Measurements from ENCODE around the gene DAND5. TPM values are rescaled to one million over a fixed set of nuclear protein-coding genes. Genes with fewer than 3 reads are reported as not detected.

DAND5 gene
- total and polyA plus RNA-seq, 9 of the 15 experiments (the other 6 are each of a cell fraction or from before 2014, with no cell fraction given) = 0.22 to 0.83 (median 0.60) TPM

DNA sequence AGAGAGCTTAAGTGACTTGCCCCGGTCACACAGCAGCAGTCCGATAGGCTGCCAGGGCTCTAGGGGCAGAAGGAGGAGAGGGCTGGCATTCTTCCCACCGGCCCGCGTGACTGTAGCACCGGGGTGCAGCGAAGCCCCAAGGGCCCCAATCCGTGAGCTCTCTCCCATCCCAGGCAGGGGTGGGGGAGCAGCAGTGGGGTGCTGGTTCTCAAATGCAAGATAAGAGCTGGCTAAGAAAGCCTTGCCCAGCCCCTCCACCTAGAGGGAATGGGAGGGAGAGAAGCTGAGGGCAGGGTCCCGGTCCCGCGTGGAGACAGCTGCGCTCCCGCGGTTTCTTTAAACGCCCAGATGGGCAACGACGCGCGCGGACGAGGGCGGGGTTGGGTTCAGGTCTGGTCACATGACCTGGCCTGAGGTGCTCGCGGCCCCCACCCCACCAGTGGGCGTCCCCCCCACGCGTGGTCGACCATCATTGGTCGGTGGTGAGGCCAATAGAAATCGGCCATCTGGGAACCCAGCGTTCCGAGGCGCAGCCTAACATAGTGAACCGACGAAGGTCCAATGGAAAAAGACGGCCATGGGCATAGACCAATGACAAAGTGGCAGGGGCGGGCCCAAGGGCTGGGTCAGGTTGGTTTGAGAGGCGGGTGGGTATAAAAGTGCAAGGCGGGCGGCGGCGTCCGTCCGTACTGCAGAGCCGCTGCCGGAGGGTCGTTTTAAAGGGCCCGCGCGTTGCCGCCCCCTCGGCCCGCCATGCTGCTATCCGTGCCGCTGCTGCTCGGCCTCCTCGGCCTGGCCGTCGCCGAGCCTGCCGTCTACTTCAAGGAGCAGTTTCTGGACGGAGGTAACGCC, 31.2 kb upstream of the DAND5 start, which contains the start of gene CALR (continued):
- no peak for TF ChIP-seq ID3 (CRISPR knock-in tag; IDR thresholded peaks at IDR 0.05)
- TF ChIP-seq ID3 (tag; IDR thresholded peaks at IDR 0.05) = peak; percentile 68
- TF ChIP-seq CSDE1 (IDR thresholded peaks at IDR 0.05) = peak in 1 of 2 experiments; percentile 11; a peak in 1 of 4 replicates
- TF ChIP-seq E2F1 (CRISPR knock-in tag; IDR thresholded peaks at IDR 0.05) = no peak
- TF ChIP-seq DMBX1 (CRISPR knock-in tag; IDR thresholded peaks at IDR 0.05; ENCODE audit: borderline replicate concordance) = 0 out of 2 replicates have a peak, but pooled peaks have one; percentile 12
- TF ChIP-seq RFX7 (CRISPR knock-in tag; IDR thresholded peaks at IDR 0.05) = no peak
- no peak for TF ChIP-seq E4F1 (CRISPR knock-in tag; IDR thresholded peaks at IDR 0.05; ENCODE audit: borderline replicate concordance)
- TF ChIP-seq ILK (tag; IDR thresholded peaks at IDR 0.05; ENCODE audit: borderline replicate concordance, low read depth) = no peak
- no peak for TF ChIP-seq ZNF146 (CRISPR knock-in tag; IDR thresholded peaks at IDR 0.05; ENCODE audit: unreplicated experiment)
- no peak for TF ChIP-seq PHTF2 (CRISPR knock-in tag; IDR thresholded peaks at IDR 0.05)
- TF ChIP-seq, protein P1, sequence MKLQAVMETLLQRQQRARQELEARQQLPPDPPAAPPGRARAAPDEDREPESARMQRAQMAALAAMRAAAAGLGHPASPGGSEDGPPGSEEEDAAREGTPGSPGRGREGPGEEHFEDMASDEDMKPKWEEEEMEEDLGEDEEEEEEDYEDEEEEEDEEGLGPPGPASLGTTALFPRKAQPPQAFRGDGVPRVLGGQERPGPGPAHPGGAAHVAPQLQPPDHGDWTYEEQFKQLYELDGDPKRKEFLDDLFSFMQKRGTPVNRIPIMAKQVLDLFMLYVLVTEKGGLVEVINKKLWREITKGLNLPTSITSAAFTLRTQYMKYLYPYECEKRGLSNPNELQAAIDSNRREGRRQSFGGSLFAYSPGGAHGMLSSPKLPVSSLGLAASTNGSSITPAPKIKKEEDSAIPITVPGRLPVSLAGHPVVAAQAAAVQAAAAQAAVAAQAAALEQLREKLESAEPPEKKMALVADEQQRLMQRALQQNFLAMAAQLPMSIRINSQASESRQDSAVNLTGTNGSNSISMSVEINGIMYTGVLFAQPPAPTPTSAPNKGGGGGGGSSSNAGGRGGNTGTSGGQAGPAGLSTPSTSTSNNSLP (IDR thresholded peaks at IDR 0.05; ENCODE audit: borderline replicate concordance, low read depth, low read length) = no peak
- TF ChIP-seq ZNF140 (CRISPR knock-in tag; IDR thresholded peaks at IDR 0.05) = no peak
- TF ChIP-seq KLF13 (tag; IDR thresholded peaks at IDR 0.05; ENCODE audit: borderline replicate concordance, low read depth) = peak; percentile 90; the same call in 1 of the 2 replicates
- no peak for TF ChIP-seq KAT2B (IDR thresholded peaks at IDR 0.05; ENCODE audit: low read depth, low read length)
- no peak for TF ChIP-seq NFRKB (IDR thresholded peaks at IDR 0.05; ENCODE audit: low read depth)
- TF ChIP-seq, protein P2, sequence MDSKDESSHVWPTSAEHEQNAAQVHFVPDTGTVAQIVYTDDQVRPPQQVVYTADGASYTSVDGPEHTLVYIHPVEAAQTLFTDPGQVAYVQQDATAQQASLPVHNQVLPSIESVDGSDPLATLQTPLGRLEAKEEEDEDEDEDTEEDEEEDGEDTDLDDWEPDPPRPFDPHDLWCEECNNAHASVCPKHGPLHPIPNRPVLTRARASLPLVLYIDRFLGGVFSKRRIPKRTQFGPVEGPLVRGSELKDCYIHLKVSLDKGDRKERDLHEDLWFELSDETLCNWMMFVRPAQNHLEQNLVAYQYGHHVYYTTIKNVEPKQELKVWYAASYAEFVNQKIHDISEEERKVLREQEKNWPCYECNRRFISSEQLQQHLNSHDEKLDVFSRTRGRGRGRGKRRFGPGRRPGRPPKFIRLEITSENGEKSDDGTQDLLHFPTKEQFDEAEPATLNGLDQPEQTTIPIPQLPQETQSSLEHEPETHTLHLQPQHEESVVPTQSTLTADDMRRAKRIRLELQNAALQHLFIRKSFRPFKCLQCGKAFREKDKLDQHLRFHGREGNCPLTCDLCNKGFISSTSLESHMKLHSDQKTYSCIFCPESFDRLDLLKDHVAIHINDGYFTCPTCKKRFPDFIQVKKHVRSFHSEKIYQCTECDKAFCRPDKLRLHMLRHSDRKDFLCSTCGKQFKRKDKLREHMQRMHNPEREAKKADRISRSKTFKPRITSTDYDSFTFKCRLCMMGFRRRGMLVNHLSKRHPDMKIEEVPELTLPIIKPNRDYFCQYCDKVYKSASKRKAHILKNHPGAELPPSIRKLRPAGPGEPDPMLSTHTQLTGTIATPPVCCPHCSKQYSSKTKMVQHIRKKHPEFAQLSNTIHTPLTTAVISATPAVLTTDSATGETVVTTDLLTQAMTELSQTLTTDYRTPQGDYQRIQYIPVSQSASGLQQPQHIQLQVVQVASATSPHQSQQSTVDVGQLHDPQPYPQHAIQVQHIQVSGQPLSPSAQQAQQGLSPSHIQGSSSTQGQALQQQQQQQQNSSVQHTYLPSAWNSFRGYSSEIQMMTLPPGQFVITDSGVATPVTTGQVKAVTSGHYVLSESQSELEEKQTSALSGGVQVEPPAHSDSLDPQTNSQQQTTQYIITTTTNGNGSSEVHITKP (IDR thresholded peaks at IDR 0.05; ENCODE audit: partially characterized antibody) = peak; percentile 21
- TF ChIP-seq GABPB2 (CRISPR knock-in tag; conservative IDR thresholded peaks at IDR 0.05) = no peak

Measured in K562 (cell line).